Measurements from ENCODE around the gene CEP152. TPM values are rescaled to one million over a fixed set of nuclear protein-coding genes. Genes with fewer than 3 reads are reported as not detected.

Gene CEP152
- total RNA-seq, 2 donors from 2014 or later: 12.3 to 19.1 TPM

DNA sequence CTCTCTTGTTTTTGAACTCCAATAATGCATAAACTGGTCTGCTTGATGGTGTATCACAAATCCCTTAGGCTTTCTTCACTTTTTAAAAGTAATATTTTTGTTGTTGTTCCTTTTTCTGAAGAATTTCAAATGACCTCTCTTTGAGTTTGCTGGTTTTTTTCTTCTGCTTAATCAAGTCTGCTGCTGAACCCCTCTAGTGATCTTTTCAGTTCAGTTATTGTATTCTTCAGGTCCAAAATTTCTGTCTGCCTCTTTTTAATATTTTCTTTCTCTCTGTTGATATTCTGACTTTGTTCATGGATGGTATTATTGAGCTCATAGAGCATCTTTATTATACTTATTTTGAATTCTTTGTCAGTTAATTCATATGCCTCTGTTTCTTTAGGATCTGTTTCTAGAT is 21.8 kb upstream of the CEP152 start:
- no peak overlapping the region for H3K4me3 ChIP-seq (ENCODE audit: low read length)
- no peak overlapping the region for H3K27ac Mint-ChIP-seq
- no peaks in the 10 kb centered on the region for H3K9me3 ChIP-seq (ENCODE audit: control insufficient read depth, low read length)

GRCh38 chr15:48828906-48829305 is 18.0 kb upstream of the CEP152 start:
- no peaks in the 10 kb centered on the region for H3K4me1 ChIP-seq (ENCODE audit: control insufficient read depth, insufficient read depth, low read length)
- Mint-ChIP-seq H3K27me3 (ENCODE audit: insufficient read depth) (no peaks in the 10 kb centered on the region), H3K4me3 (no peak overlapping the region), H3K4me1 (peaks cover 5% of the 10 kb centered on the region), H3K36me3 (ENCODE audit: low read depth) (no peaks in the 10 kb centered on the region), H3K27ac (no peak overlapping the region), H3K9me3 (no peaks in the 10 kb centered on the region)
- no peak overlapping the region for H3K4me3 ChIP-seq (ENCODE audit: low read length)
- H3K27me3 ChIP-seq (ENCODE audit: control insufficient read depth, insufficient read depth, low read length, poor library complexity, severe bottlenecking): no peaks in the 10 kb centered on the region
- TF ChIP-seq, protein P1, sequence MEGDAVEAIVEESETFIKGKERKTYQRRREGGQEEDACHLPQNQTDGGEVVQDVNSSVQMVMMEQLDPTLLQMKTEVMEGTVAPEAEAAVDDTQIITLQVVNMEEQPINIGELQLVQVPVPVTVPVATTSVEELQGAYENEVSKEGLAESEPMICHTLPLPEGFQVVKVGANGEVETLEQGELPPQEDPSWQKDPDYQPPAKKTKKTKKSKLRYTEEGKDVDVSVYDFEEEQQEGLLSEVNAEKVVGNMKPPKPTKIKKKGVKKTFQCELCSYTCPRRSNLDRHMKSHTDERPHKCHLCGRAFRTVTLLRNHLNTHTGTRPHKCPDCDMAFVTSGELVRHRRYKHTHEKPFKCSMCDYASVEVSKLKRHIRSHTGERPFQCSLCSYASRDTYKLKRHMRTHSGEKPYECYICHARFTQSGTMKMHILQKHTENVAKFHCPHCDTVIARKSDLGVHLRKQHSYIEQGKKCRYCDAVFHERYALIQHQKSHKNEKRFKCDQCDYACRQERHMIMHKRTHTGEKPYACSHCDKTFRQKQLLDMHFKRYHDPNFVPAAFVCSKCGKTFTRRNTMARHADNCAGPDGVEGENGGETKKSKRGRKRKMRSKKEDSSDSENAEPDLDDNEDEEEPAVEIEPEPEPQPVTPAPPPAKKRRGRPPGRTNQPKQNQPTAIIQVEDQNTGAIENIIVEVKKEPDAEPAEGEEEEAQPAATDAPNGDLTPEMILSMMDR (conservative IDR thresholded peaks at IDR 0.05): no peak
- no peak overlapping the region for H3K9ac ChIP-seq (ENCODE audit: extremely low read depth, low read length, poor library complexity, severe bottlenecking)
- H3K9me3 ChIP-seq (ENCODE audit: control insufficient read depth, low read length): no peaks in the 10 kb centered on the region
- H3K27ac ChIP-seq (ENCODE audit: low read depth, low read length): no peak overlapping the region
- no peaks in the 10 kb centered on the region for H3K36me3 ChIP-seq (ENCODE audit: control insufficient read depth, insufficient read depth, low read length)
- DNase-seq: no peak

More for the DNA sequence above, 21.8 kb upstream of the CEP152 start:
- Mint-ChIP-seq H3K9me3 (no peaks in the 10 kb centered on the region), H3K4me3 (no peak overlapping the region), H3K36me3 (ENCODE audit: low read depth) (no peaks in the 10 kb centered on the region), H3K27me3 (ENCODE audit: insufficient read depth) (no peaks in the 10 kb centered on the region), H3K4me1 (peaks cover 3% of the 10 kb centered on the region)
- Histone ChIP-seq H3K27me3 (ENCODE audit: control insufficient read depth, insufficient read depth, low read length, poor library complexity, severe bottlenecking) (no peaks in the 10 kb centered on the region), H3K36me3 (ENCODE audit: control insufficient read depth, insufficient read depth, low read length) (no peaks in the 10 kb centered on the region), H3K4me1 (ENCODE audit: control insufficient read depth, insufficient read depth, low read length) (no peaks in the 10 kb centered on the region), H3K27ac (ENCODE audit: low read depth, low read length) (no peak overlapping the region), H3K9ac (ENCODE audit: extremely low read depth, low read length, poor library complexity, severe bottlenecking) (no peak overlapping the region)
- no peak for DNase-seq
- TF ChIP-seq, protein P1 (conservative IDR thresholded peaks at IDR 0.05): no peak

- Histone ChIP-seq H3K9me3 (ENCODE audit: control insufficient read depth, low read length) (no peaks in the 10 kb centered on the region), H3K27ac (ENCODE audit: low read depth, low read length) (no peak overlapping the region), H3K27me3 (ENCODE audit: control insufficient read depth, insufficient read depth, low read length, poor library complexity, severe bottlenecking) (no peaks in the 10 kb centered on the region), H3K4me1 (ENCODE audit: control insufficient read depth, insufficient read depth, low read length) (no peaks in the 10 kb centered on the region), H3K4me3 (ENCODE audit: low read length) (no peak overlapping the region), H3K36me3 (ENCODE audit: control insufficient read depth, insufficient read depth, low read length) (no peaks in the 10 kb centered on the region), H3K9ac (ENCODE audit: extremely low read depth, low read length, poor library complexity, severe bottlenecking) (no peak overlapping the region)
- no peak overlapping the region for H3K4me3 Mint-ChIP-seq
- no peak for DNase-seq
- no peaks in the 10 kb centered on the region for H3K9me3 Mint-ChIP-seq
- H3K27ac Mint-ChIP-seq: no peak overlapping the region
- 80 to 100% methylated on average over 2 to 4 of the region's 4 CpGs for WGBS, 2 experiments (ENCODE audit: insufficient coverage in 1 of 2, insufficient read length in 1 of 2)
- peaks cover 8% of the 10 kb centered on the region for H3K4me1 Mint-ChIP-seq
- TF ChIP-seq, protein P1 (conservative IDR thresholded peaks at IDR 0.05): no peak
- no peaks in the 10 kb centered on the region for H3K36me3 Mint-ChIP-seq (ENCODE audit: low read depth)
- no peaks in the 10 kb centered on the region for H3K27me3 Mint-ChIP-seq (ENCODE audit: insufficient read depth)
These were observed 17.6 kb upstream of the CEP152 start for GRCh38 chr15:48828471-48828870.

Measured in endodermal cell (in vitro differentiated cells).